HG03060 (cell line): ENCODE data around the gene MSH4.
"Not testable (repeated sequence)": the region's sequence is repeated elsewhere in the genome, so short reads cannot be mapped to it uniquely, and the experiment has no call there.

ENCODE experiments used
- ATAC-seq: cut with Tn5 transposase; IDR thresholded peaks from one replicate; pipeline ENCODE4 v1.9.1; 2021; ENCODE audit warnings: low read depth, moderate number of reproducible peaks; ENCODE audit not compliant: unreplicated experiment

MSH4 gene

GRCh38 chr1:75794382-75794781 lies 2.3 kb upstream of the MSH4 start:
- ATAC-seq = no peak

GRCh38 chr1:75795703-75796193 lies 934 bp upstream of the MSH4 start:
- ATAC-seq = no peak

DNA sequence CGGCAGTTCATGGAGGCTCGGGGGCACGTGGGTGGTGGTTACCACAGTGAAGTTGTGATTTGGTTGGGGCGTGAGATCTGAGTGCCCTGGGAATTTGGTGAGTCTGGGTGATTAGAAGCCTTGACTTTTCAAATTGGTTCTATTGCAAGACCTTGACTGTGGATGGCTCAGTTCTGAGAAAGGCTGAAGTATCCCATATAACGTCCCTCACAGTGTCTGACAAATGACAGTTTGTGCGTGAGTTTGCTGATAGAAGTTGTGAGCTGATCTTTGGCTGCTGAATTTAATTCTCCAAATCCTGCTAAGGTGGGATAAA lies 549 bp downstream of the MSH4 start:
- no peak for ATAC-seq

DNA sequence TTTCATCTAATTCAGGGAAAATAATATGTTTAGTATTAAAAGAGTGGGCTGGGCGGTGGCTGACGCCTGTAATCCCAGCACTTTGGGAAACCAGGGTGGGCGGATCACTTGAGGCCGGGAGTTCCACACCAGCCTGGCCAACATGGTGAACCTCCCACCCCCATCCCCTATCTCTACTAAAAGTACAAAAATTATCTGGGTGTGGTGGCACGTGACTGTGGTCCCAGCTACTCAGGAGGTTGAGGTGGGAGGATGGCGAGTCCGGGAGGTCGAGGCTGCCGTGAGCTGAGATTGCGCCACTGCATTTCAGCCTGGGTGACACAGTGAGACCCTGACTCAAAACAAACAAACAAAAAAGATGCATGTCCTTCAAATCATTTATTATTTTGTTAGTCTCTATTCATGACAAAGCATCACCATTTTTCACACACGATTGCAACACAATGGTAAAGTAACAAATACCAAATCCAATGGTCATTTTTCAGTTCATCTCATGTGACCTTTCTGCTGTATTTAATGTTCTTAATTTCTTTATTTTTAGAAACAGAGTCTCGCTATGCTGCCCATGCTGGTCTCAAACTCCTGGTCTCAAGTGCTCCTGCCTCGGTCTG lies 1.0 kb downstream of the MSH4 start:
- ATAC-seq = no peak

DNA sequence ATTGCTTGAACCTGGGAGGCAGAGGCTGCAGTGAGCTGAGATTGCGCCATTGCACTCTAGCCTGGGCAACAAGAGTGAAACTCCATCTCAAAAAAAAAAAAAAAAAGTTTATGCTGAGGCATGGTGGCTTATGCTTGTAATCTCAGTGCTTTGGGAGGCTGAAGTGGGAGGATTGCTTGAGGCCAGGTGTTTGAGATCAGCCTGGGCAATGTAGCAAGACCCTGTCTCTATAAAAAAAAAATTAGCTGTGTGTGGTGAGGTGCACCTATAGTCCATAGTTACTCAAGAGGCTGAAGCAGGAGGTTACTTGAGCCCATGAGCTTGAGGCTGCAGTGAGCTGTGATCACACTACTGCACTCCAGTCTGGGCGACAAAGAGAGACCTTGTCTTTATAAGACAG lies 4.8 kb downstream of the MSH4 start:
- not testable (repeated sequence) for ATAC-seq

DNA sequence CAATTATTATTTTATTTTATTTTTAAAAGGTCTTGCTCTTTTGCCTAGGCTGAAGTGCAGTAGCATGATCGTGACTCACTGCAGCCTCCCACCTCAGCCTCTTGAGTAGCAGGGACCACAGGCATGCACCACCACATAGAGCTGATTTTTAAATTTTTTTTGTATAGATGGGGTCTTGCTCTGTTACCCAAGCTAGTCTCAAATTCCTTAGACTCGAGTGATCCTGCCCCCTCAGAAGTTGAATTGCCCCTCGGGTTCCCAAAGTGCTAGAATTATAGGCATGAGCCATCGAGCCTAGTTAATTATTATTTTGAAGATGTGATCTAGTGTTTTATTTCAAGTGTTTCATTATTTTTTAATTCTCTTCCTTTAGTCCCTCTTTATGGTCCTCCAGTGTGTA lies 12.2 kb downstream of the MSH4 start:
- no peak for ATAC-seq

GRCh38 chr1:75810113-75810512 lies 13.4 kb downstream of the MSH4 start:
- not testable (repeated sequence) for ATAC-seq

GRCh38 chr1:75811211-75811981 lies 14.7 kb downstream of the MSH4 start:
- ATAC-seq = no peak

DNA sequence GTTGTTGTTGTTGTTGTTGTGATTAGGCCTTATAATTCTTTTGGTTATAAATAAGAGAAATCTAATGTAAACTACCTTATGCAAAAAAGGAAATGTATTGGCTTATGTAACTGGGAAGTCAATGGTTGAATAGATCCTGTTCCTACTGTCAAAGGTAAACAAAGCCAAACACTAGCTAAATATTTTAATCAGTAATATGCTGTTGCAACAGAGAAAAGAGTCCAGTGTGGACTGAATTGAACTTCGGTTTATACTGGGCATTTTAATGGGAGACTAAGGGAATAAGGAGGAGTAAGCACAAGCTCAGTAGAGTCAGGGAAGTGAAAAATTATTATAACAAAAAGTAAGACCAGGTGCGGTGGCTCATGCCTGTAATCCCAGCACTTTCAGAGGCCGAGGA lies 15.4 kb downstream of the MSH4 start:
- ATAC-seq = no peak

GRCh38 chr1:75823596-75823995 lies 26.9 kb downstream of the MSH4 start:
- ATAC-seq = not testable (repeated sequence)

GRCh38 chr1:75836528-75837100 lies 39.9 kb downstream of the MSH4 start:
- ATAC-seq = no peak

DNA sequence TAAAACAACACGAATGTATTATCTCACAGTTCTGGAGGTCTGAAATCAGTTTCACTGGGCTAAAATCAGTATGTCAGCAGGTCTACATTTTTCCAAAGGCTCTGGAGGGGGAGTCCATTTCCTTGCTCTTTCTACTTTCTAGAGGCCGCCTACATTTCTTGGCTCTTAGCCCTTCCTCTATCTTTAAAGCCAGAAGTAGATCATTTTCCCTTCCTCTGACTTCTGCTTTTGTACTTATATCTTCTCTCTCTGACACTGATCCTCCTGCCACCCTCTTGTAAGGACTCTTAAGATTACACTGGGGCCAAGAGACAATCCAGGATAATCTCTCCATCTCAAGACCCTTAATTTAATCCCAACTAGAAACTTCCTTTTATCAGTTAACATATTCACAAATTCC lies 41.4 kb downstream of the MSH4 start:
- ATAC-seq = no peak

DNA sequence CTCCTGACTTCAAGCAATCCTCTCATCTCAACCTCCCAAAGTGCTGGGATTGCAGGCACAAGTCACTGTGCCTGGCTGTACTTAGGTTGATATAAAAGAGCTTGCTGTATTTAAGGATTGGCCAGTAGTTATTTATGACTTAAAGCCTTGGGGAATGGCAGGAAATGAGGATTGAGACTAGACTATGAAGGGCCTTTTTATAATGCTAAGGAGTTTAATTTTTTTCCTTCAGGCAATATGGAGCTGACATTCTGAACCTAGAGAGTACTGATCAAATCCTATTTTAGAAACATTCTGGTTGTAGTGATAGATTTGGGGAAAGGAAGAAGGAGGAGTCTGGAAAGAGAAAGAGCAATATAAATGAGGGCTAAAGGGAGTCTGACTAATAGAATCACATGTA lies 44.7 kb downstream of the MSH4 start:
- ATAC-seq = no peak

GRCh38 chr1:75845576-75845975 lies 48.9 kb downstream of the MSH4 start:
- no peak for ATAC-seq

DNA sequence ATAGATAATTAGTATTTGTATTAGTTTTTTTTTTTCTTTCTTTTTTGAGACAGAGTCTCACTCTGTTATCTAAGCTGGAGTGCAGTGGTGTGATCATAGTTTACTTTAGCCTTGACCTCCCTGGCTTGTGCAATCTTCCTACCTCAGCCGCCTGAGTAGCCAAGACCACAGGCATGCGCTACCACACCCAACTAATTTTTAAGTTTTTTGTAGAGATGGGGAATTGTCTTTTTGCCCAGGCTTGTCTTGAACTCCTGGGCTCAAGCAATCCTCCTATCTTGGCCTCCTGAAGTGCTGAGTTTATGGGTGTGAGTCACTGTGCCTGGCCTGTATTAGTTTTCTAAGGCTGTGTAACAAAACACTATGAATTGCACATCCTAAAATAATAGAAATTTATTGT lies 58.3 kb downstream of the MSH4 start:
- no peak for ATAC-seq

DNA sequence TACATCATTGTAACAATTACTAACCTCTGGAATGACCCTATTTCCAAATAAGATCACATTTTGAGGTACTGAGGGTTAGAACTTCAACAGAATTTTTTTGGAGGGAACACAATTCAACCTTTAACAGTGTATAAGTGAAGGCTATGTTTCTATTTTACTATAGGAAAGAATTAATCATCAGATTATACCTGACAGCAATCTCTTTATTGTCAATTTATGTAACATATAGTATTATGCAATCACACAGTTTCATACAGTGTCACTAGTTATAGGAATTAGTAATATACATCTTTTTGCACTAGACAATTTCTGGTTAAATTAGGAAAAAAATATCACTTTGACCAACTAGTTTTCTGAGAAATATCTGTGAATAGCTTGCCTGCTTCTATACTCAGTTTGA lies 59.1 kb downstream of the MSH4 start:
- no peak for ATAC-seq

DNA sequence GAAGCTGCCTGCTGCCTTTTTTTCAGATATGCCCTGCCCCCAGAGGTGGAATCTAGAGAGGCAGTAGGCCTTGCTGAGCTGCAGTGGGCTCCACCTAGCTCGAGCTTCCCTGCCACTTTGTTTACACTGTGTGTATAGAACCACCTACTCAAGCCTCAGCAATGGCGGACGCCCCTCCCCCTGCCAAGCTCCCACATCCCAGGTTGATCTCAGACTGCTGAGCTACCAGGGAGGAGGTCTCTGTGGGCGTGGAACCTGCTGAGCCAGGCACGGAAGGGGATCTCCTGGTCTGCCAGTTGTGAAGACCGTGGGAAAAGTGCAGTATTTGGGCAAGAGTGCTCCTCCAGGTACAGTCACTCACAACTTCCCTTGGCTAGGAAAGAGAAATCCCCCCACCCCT lies 65.1 kb downstream of the MSH4 start:
- no peak for ATAC-seq

- no peak for ATAC-seq
Observed at GRCh38 chr1:75870951-75871350, 74.3 kb downstream of the MSH4 start.

- ATAC-seq = no peak
Observed at GRCh38 chr1:75879985-75880384, 83.3 kb downstream of the MSH4 start.

- no peak for ATAC-seq
Observed at GRCh38 chr1:75884437-75884836, 87.8 kb downstream of the MSH4 start.

GRCh38 chr1:75901371-75901770 lies 104.7 kb downstream of the MSH4 start:
- ATAC-seq = no peak

DNA sequence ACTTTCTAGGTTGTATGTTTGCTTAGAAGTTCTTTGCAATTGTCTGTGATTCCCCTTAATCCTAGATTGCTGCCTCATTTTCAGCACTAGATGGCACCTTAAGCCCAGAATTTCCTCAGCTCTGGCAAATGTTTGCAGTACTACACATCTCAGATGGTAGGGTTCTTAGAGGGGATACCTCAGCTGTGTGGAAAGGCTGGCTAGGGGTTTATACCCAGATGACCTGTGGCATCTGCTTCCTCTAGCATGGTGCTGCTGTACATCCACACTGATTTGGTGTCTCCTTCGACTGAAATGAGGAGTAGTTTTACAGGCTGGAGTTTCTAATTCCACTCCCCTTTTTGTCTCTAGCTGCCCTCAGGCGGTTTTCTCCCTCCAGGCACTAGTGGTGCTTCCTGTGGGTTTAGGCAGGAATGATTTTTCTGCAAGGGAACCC lies 112.1 kb downstream of the MSH4 start:
- no peak for ATAC-seq
